Spleen (tissue), 11 donors: Measurements from ENCODE around the gene SCARB1. TPM values are rescaled to one million over a fixed set of nuclear protein-coding genes. Genes with fewer than 3 reads are reported as not detected.
"Not testable (repeated sequence)": the region's sequence is repeated elsewhere in the genome, so short reads cannot be mapped to it uniquely, and the experiment has no call there.

ENCODE experiments used
- DNase-seq: peaks from one replicate; pipeline ENCODE4 v3.0.0-alpha.2; 2020
- H3K27ac ChIP-seq, 8 donors: fragments of 200-600 bp; sonication (generic) in 7 of 8; 1 replicate in 4 of 8; 2 replicates in 4 of 8; pipeline versions ENCODE4 v1.5.0 to v1.8.0; 2016 to 2021; ENCODE audit warnings: inconsistent platforms in 4 of 8, mild to moderate bottlenecking in 4 of 8, moderate library complexity in 1 of 8
- H3K27me3 ChIP-seq, 7 donors: fragments of 200-600 bp; sonication (generic) in 6 of 7; replicated peaks in 1 of 7; 1 replicate in 4 of 7; 2 replicates in 3 of 7; pipeline versions ENCODE4 v1.5.0 to v1.8.0; 2016 to 2021; ENCODE audit warnings: inconsistent platforms in 3 of 7, mild to moderate bottlenecking in 1 of 7
- H3K36me3 ChIP-seq, 6 donors: fragments of 200-600 bp; sonication (generic) in 5 of 6; 1 replicate in 4 of 6; 2 replicates in 2 of 6; pipeline versions ENCODE4 v1.5.0 to v1.8.0; 2016 to 2021; ENCODE audit warnings: inconsistent platforms in 2 of 6
- H3K4me1 ChIP-seq, 6 donors: fragments of 200-600 bp; sonication (generic) in 5 of 6; 1 replicate in 3 of 6; 2 replicates in 3 of 6; pipeline versions ENCODE4 v1.5.0 to v1.8.0; 2016 to 2021; ENCODE audit warnings: inconsistent platforms in 3 of 6
- H3K4me3 ChIP-seq, 8 donors: fragments of 200-600 bp; sonication (generic) in 7 of 8; 1 replicate in 4 of 8; 2 replicates in 4 of 8; pipeline versions ENCODE4 v1.5.0 to v1.8.0; 2016 to 2021; ENCODE audit warnings: inconsistent platforms in 4 of 8, mild to moderate bottlenecking in 4 of 8, moderate library complexity in 2 of 8
- H3K9me3 ChIP-seq, 8 donors: fragments of 200-600 bp; sonication (generic) in 7 of 8; 1 replicate in 4 of 8; 2 replicates in 4 of 8; pipeline versions ENCODE4 v1.5.0 to v1.8.0; 2016 to 2021; ENCODE audit warnings: inconsistent platforms in 4 of 8
- CTCF ChIP-seq, 11 experiments: fragments of 200-600 bp in 7 of 11; fragments of 450-650 bp in 4 of 11; sonication (generic) in 4 of 11; IDR thresholded peaks in 8 of 11; conservative IDR thresholded peaks in 3 of 11; 1 replicate in 7 of 11; 2 replicates in 4 of 11; pipeline versions ENCODE4 v1.4.0 to v1.8.0; 2016 to 2021; ENCODE audit warnings: antibody characterized with exemption in 11 of 11, inconsistent platforms in 4 of 11, mild to moderate bottlenecking in 1 of 11
- POLR2A ChIP-seq, 3 donors: fragments of 450-650 bp; IDR thresholded peaks; one replicate each; pipeline ENCODE4 v1.5.1; 2017; ENCODE audit warnings: antibody characterized with exemption in 3 of 3, mild to moderate bottlenecking in 1 of 3
- POLR2AphosphoS5 ChIP-seq, 3 donors: sonication (generic); formaldehyde crosslinking; IDR thresholded peaks; one replicate each; pipeline ENCODE4 v1.5.1; 2017; ENCODE audit warnings: antibody characterized with exemption in 3 of 3
- WGBS, 5 donors: extraction: QIAGEN DNeasy Blood & Tissue Kit in 3 of 5; methylation state at CpG; one replicate each; pipeline versions ENCODE4 v1.1.5 to v1.1.7; 2013 to 2018; 5-methylcytosine and 5-hydroxymethylcytosine counted together
- intact Hi-C: fragments of 100-400 bp; cut with DNase I; formaldehyde crosslinking; loops from one replicate; pipeline ENCODE4 v1.15.0; 2023; ENCODE audit warnings: low total_unique reads
- polyA plus RNA-seq, 3 donors: library from polyadenylated mRNA; stranded (reverse); fragments of 200-250 nt; gene quantifications; one replicate each; pipeline ENCODE4 v1.2.1, GENCODE V29; 2013
- total RNA-seq, 7 donors: library from RNA; depleted of rRNA in 3 of 7; stranded (reverse); fragments of >200 nt in 3 of 7; fragmentation: NEBNext Ultra II Directional in 4 of 7; extraction: Animal tissue kit (Norgen Biotek cat#: 25700) in 4 of 7; gene quantifications; one replicate each; pipeline versions ENCODE4 v1.1.0 to v1.2.1, GENCODE V29; 2016 to 2021
- donor health status: healthy with polysubstance abuse.
- donor health status: DM: no; HTN: no; CAD: no; lungs with moderate emphysema.
- donor health status: DM: no; HTN: no; CAD: no.
- donor health status: Bipolar disorder and iron deficiency.
- donor health status: healthy.
- donor health status: DM: no; HTN: no; CAD: no.
- donor health status: DM: yes; HTN: yes; CAD: no.

Gene SCARB1
- total and polyA plus RNA-seq, 10 donors: 11.9 to 59.3 (median 24.3) TPM

GRCh38 chr12:124898200-124898922 lies 34.7 kb upstream of the SCARB1 start:
- TF ChIP-seq POLR2AphosphoS5 (IDR thresholded peaks at IDR 0.05) (peak in 2 of 3 donors; percentile 25), CTCF (IDR thresholded peaks at IDR 0.05 in 8 of 11, conservative IDR thresholded peaks at IDR 0.05 in 3 of 11) (peak; percentile 49 to 76 (median 70)), POLR2A (IDR thresholded peaks at IDR 0.05) (no peak)
- H3K9me3 ChIP-seq: no peaks in the 10 kb centered on the region
- peak overlapping the region in 5 of 8 donors; percentile 19 to 63 (median 42) for H3K27ac ChIP-seq
- intact Hi-C loops: loop anchor here (5.0 kb wide), 1 partner anchor 861 kb away; no protein-coding TSS in a partner anchor
- peak overlapping the region in 1 of 8 donors; percentile 35 for H3K4me3 ChIP-seq
- WGBS, 5 donors: 9 to 24% (median 16%) methylated on average over 18 of the region's 18 CpGs
- DNase-seq: peak; percentile 90
- H3K36me3 ChIP-seq: no peaks in the 10 kb centered on the region
- no peaks in the 10 kb centered on the region for H3K27me3 ChIP-seq
- peaks cover 4 to 35% (median 9%) of the 10 kb centered on the region in 6 donors for H3K4me1 ChIP-seq

DNA sequence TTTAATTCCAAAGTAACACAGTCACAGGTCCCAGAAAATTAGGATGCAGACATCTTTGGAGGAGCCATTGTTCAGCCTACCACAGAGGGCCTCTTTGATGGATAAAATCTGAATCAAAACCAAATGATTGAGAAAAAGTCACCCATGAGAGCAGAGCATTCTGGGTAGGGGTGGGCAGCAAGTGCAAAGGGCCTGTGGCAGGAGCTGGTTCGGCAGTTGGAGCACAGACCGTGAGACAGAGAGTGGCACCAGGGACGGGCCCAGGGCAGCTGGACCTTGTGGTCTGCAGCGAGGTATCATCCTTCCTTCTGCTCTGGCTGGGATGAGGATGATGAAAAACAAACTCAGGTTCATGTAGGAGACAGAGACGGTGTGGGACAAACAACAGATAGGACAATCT lies 32.8 kb upstream of the SCARB1 start:
- 88 to 94% (median 90%) methylated on average over 5 of the region's 5 CpGs for WGBS, 5 donors
- H3K9me3 ChIP-seq: no peaks in the 10 kb centered on the region
- DNase-seq: no peak
- H3K27ac ChIP-seq: no peak overlapping the region
- TF ChIP-seq CTCF (IDR thresholded peaks at IDR 0.05 in 8 of 11, conservative IDR thresholded peaks at IDR 0.05 in 3 of 11) (no peak), POLR2AphosphoS5 (IDR thresholded peaks at IDR 0.05) (no peak), POLR2A (IDR thresholded peaks at IDR 0.05) (no peak)
- H3K4me3 ChIP-seq: no peak overlapping the region
- intact Hi-C loops: loop anchor here (5.0 kb wide), 1 partner anchor 859 kb away; no protein-coding TSS in a partner anchor
- no peaks in the 10 kb centered on the region for H3K36me3 ChIP-seq
- no peaks in the 10 kb centered on the region for H3K27me3 ChIP-seq
- peaks cover 4 to 22% (median 9%) of the 10 kb centered on the region in 6 donors for H3K4me1 ChIP-seq

- intact Hi-C loops: no loop called here
- no peak overlapping the region for H3K27ac ChIP-seq
- WGBS, 5 donors: 76 to 86% (median 82%) methylated on average over 9 of the region's 9 CpGs
- TF ChIP-seq POLR2AphosphoS5 (IDR thresholded peaks at IDR 0.05) (no peak), POLR2A (IDR thresholded peaks at IDR 0.05) (no peak), CTCF (IDR thresholded peaks at IDR 0.05 in 8 of 11, conservative IDR thresholded peaks at IDR 0.05 in 3 of 11) (no peak)
- H3K9me3 ChIP-seq: no peaks in the 10 kb centered on the region
- peaks cover 4 to 11% (median 9%) of the 10 kb centered on the region in 6 donors for H3K4me1 ChIP-seq
- no peak for DNase-seq
- H3K27me3 ChIP-seq: no peaks in the 10 kb centered on the region
- H3K36me3 ChIP-seq: peaks cover 0 to 14% (median 0%) of the 10 kb centered on the region in 6 donors
- H3K4me3 ChIP-seq: no peak overlapping the region
These were observed 30.3 kb upstream of the SCARB1 start for GRCh38 chr12:124893792-124894516.

DNA sequence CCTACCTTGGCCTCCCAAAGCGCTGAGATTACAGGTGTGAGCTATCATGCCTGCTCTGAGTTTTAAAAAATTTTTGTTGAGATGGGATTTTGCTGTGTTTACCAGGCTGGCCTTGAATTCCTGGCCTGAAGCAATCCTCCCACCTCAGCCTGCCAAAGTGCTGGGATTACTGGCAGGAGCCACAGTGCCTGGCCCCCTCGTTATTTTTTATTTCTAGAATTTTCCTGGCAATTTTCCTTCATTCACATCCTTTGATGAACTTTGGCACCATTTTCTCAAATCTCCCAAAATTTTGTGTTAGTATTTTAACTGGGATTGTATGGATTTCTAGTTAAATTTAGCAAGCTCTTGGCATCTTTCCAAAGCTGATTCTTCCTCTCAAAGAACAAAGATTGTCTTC lies 24.6 kb upstream of the SCARB1 start:
- no peak overlapping the region for H3K4me3 ChIP-seq
- H3K4me1 ChIP-seq: peaks cover 0 to 25% (median 11%) of the 10 kb centered on the region in 6 donors
- no peaks in the 10 kb centered on the region for H3K9me3 ChIP-seq
- no peaks in the 10 kb centered on the region for H3K27me3 ChIP-seq
- DNase-seq: no peak
- H3K36me3 ChIP-seq: peaks cover 0 to 17% (median 0%) of the 10 kb centered on the region in 6 donors
- intact Hi-C loops: no loop called here
- H3K27ac ChIP-seq: no peak overlapping the region
- no peak for TF ChIP-seq POLR2AphosphoS5 (IDR thresholded peaks at IDR 0.05)
- TF ChIP-seq POLR2A (IDR thresholded peaks at IDR 0.05): no peak
- TF ChIP-seq CTCF (IDR thresholded peaks at IDR 0.05 in 8 of 11, conservative IDR thresholded peaks at IDR 0.05 in 3 of 11): no peak
- WGBS, 5 donors: 76 to 92% (median 83%) methylated on average over 2 of the region's 2 CpGs

DNA sequence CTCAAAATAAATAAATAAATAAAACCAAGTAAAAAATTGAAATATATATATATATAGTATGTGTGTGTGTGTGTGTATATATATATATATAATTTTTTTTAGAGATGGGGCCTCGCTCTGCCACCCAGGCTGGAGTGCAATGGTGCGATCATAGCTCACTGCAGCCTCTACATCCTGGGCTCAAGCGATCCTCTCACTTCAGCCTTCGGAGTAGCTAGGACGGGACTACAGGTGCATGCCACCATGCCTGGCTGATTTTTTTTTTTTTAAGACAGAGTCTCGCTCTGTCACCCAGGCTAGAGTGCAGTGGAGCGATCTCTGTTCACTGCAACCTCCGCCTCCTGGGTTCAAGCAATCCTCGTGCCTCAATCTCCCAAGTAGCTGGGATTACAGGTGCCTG lies 24.1 kb upstream of the SCARB1 start:
- intact Hi-C loops, H3K27ac ChIP-seq: not testable (repeated sequence)
- H3K4me1 ChIP-seq: peaks cover 0 to 30% (median 11%) of the 10 kb centered on the region in 6 donors

More for the DNA sequence above, 24.1 kb upstream of the SCARB1 start:
- H3K27me3 ChIP-seq, DNase-seq, H3K9me3 ChIP-seq, H3K4me3 ChIP-seq: not testable (repeated sequence)
- 76 to 84% (median 81%) methylated on average over 9 of the region's 9 CpGs for WGBS, 5 donors
- H3K36me3 ChIP-seq: peaks cover 0 to 17% (median 0%) of the 10 kb centered on the region in 6 donors
